ENCODE results near the gene LAMB4. TPM values are rescaled to one million over a fixed set of nuclear protein-coding genes. Genes with fewer than 3 reads are reported as not detected.

The LAMB4 gene
- polyA plus RNA-seq, 1 of the 3 experiments (the other 2 are of a cell fraction): 0.36 TPM

DNA sequence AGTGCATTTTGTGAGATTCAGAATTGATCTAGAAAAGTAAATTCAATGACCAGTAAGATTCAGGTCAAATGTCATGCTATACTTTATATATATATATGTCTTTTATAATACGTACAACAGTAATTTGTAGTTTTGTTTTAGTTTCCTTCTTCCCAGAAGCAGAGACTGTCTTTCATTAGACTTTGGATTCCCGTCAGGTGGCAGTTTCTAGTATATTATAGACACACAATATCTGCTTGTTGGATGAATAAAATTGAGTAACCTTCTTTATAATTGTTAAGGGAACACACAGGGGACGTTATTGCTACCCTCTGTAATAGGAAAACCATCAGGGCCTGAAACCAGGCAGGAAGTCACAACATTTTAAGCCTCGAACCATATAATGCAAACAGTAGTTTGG is 121.9 kb downstream of the LAMB4 start:
- Histone ChIP-seq H3K79me2 (ENCODE audit: insufficient read depth) (no peaks in the 10 kb centered on the region), H3K27ac (ENCODE audit: low read depth in 2 of 2, low read length in 1 of 2) (peak overlapping the region in 1 of 2 experiments; percentile 45; a peak in 1 of 4 replicates), H3K4me3 (ENCODE audit: low read depth in 2 of 2, low read length in 1 of 2) (no peak overlapping the region), H2AFZ (ENCODE audit: low read depth) (no peak overlapping the region), H3K9me2 (no peaks in the 10 kb centered on the region), H3K27me3 (ENCODE audit: insufficient read depth) (no peaks in the 10 kb centered on the region), H3K4me2 (no peak overlapping the region), H3K9ac (no peak overlapping the region), H4K20me1 (ENCODE audit: insufficient read depth) (no peaks in the 10 kb centered on the region), H3K9me3 (no peaks in the 10 kb centered on the region), H3K36me3 (replicated peaks in 1 of 2; ENCODE audit: control insufficient read depth in 1 of 2, insufficient read depth in 2 of 2, low read length in 1 of 2) (no peaks in the 10 kb centered on the region), H3F3A (replicated peaks; ENCODE audit: insufficient read depth) (peaks cover 24% of the 10 kb centered on the region), H3K4me1 (ENCODE audit: control insufficient read depth in 1 of 2, insufficient read depth in 2 of 2, low read depth in 1 of 2, low read length in 1 of 2) (peaks cover 23 to 33% of the 10 kb centered on the region in 2 experiments)
- CTCF ChIA-PET: no interaction called here
- TF ChIP-seq RCOR1 (IDR thresholded peaks at IDR 0.05; ENCODE audit: low read length) (no peak), JUND (IDR thresholded peaks at IDR 0.05) (no peak), MXI1 (IDR thresholded peaks at IDR 0.05; ENCODE audit: low read depth, low read length) (no peak), GABPA (IDR thresholded peaks at IDR 0.05; ENCODE audit: low read depth) (no peak)
- WGBS (ENCODE audit: low lambda C conversion rate): 90% methylated on average over 4 of the region's 4 CpGs
- POLR2A ChIA-PET: no interaction called here
- no peak for DNase-seq

DNA sequence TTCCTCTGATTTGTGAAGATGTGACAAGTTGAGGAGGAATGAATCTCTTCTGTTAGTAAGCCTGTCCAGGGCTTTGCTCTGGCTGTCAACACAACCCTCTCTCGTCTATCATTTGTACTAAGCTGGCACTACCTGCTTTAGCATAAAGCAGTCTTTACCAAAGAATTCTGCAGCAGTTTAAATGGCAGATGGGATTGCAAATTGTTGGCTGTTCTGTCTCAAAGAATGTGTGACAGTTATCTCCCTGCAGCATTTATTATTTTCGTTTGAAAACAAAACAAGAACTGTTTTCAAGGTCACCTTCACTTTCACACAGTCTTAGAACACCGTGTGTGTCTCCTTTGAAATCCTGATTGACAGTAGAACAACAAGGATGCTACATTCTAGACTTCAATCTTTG is 122.4 kb downstream of the LAMB4 start:
- no peak overlapping the region for H3K4me2 ChIP-seq
- TF ChIP-seq EP300 (IDR thresholded peaks at IDR 0.05; ENCODE audit: borderline replicate concordance in 1 of 2, low read depth in 1 of 2, low read length in 1 of 2) (peak in 1 of 2 experiments; percentile 63; a peak in 2 of 4 replicates), RFX5 (IDR thresholded peaks at IDR 0.05; ENCODE audit: low read length) (no peak), SMC3 (IDR thresholded peaks at IDR 0.05; ENCODE audit: low read depth, low read length) (no peak), TCF12 (IDR thresholded peaks at IDR 0.05) (peak; percentile 9; the same call in 1 of the 2 replicates), TEAD4 (IDR thresholded peaks at IDR 0.05; ENCODE audit: borderline replicate concordance, insufficient read depth) (no peak), CHD2 (IDR thresholded peaks at IDR 0.05; ENCODE audit: low read length, partially characterized antibody) (no peak), RCOR1 (IDR thresholded peaks at IDR 0.05; ENCODE audit: low read length) (peak; percentile 33; the same call in 1 of the 2 replicates)
- TF ChIP-seq, protein P1, sequence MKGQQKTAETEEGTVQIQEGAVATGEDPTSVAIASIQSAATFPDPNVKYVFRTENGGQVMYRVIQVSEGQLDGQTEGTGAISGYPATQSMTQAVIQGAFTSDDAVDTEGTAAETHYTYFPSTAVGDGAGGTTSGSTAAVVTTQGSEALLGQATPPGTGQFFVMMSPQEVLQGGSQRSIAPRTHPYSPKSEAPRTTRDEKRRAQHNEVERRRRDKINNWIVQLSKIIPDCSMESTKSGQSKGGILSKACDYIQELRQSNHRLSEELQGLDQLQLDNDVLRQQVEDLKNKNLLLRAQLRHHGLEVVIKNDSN (IDR thresholded peaks at IDR 0.05; ENCODE audit: borderline replicate concordance, low read depth): no peak
- TF ChIP-seq, protein P2, sequence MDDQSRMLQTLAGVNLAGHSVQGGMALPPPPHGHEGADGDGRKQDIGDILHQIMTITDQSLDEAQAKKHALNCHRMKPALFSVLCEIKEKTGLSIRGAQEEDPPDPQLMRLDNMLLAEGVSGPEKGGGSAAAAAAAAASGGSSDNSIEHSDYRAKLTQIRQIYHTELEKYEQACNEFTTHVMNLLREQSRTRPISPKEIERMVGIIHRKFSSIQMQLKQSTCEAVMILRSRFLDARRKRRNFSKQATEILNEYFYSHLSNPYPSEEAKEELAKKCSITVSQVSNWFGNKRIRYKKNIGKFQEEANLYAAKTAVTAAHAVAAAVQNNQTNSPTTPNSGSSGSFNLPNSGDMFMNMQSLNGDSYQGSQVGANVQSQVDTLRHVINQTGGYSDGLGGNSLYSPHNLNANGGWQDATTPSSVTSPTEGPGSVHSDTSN (IDR thresholded peaks at IDR 0.05): peak; percentile 40
- H3K27me3 ChIP-seq (ENCODE audit: insufficient read depth): no peaks in the 10 kb centered on the region
- no peak overlapping the region for H3K9ac ChIP-seq
- H3K9me2 ChIP-seq: no peaks in the 10 kb centered on the region
- H4K20me1 ChIP-seq (ENCODE audit: insufficient read depth): no peaks in the 10 kb centered on the region
- peaks cover 25% of the 10 kb centered on the region for H3F3A ChIP-seq (replicated peaks; ENCODE audit: insufficient read depth)
- H3K4me1 ChIP-seq (ENCODE audit: control insufficient read depth in 1 of 2, insufficient read depth in 2 of 2, low read depth in 1 of 2, low read length in 1 of 2): peaks cover 22 to 33% of the 10 kb centered on the region in 2 experiments
- peak; percentile 31 for DNase-seq
- ChIA-PET POLR2A (no interaction called here), CTCF (no interaction called here)
- H3K4me3 ChIP-seq (ENCODE audit: low read depth in 2 of 2, low read length in 1 of 2): no peak overlapping the region
- H3K36me3 ChIP-seq (replicated peaks in 1 of 2; ENCODE audit: control insufficient read depth in 1 of 2, insufficient read depth in 2 of 2, low read length in 1 of 2): no peaks in the 10 kb centered on the region
- peak overlapping the region in 1 of 2 experiments; percentile 45; a peak in 1 of 4 replicates for H3K27ac ChIP-seq (ENCODE audit: low read depth in 2 of 2, low read length in 1 of 2)
- H3K9me3 ChIP-seq: no peaks in the 10 kb centered on the region
- no peak overlapping the region for H2AFZ ChIP-seq (ENCODE audit: low read depth)
- peaks cover under 1% of the 10 kb centered on the region; the same call in 1 of the 2 replicates for H3K79me2 ChIP-seq (ENCODE audit: insufficient read depth)
- WGBS (ENCODE audit: low lambda C conversion rate): 56% methylated on average over 3 of the region's 3 CpGs
